ENCODE results near the gene MPZ.

The MPZ gene

GRCh38 chr1:161267321-161267720, 42.4 kb downstream of the MPZ start:
- no peak overlapping the region for H3K4me2 ChIP-seq (ENCODE audit: low read depth, low read length, poor library complexity, severe bottlenecking)
- TF ChIP-seq, protein P1, sequence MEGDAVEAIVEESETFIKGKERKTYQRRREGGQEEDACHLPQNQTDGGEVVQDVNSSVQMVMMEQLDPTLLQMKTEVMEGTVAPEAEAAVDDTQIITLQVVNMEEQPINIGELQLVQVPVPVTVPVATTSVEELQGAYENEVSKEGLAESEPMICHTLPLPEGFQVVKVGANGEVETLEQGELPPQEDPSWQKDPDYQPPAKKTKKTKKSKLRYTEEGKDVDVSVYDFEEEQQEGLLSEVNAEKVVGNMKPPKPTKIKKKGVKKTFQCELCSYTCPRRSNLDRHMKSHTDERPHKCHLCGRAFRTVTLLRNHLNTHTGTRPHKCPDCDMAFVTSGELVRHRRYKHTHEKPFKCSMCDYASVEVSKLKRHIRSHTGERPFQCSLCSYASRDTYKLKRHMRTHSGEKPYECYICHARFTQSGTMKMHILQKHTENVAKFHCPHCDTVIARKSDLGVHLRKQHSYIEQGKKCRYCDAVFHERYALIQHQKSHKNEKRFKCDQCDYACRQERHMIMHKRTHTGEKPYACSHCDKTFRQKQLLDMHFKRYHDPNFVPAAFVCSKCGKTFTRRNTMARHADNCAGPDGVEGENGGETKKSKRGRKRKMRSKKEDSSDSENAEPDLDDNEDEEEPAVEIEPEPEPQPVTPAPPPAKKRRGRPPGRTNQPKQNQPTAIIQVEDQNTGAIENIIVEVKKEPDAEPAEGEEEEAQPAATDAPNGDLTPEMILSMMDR (IDR thresholded peaks at IDR 0.05; ENCODE audit: insufficient read depth, low read length, poor library complexity, severe bottlenecking): no peak
- no peak for TF ChIP-seq EZH2phosphoT487 (conservative IDR thresholded peaks at IDR 0.05; ENCODE audit: low read length)

DNA sequence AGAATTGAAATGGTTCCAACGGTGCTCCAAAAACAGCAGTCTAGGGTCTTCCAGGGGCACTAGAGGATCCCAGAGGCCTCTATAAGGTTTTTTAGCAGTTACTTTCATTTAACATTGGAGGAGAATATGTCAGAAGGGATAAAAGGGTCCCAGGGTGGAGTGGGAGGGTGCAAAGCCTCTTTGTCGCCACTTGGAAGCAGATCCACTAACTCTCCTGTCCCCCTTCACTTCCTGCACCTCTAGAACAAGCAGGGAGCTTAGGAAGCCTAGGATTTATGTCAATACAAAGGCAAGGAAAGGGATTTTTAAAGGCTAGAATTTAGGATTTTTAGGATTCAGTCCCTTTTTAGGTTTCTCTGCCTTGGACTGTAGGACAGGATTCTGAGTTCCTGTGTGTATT, 42.9 kb downstream of the MPZ start:
- H3K9me3 ChIP-seq (ENCODE audit: insufficient read depth, low read length): no peaks in the 10 kb centered on the region
- no peak for TF ChIP-seq EZH2phosphoT487 (conservative IDR thresholded peaks at IDR 0.05; ENCODE audit: low read length)
- TF ChIP-seq, protein P1 (IDR thresholded peaks at IDR 0.05; ENCODE audit: insufficient read depth, low read length, poor library complexity, severe bottlenecking): no peak
- no peaks in the 10 kb centered on the region for H3K9me2 ChIP-seq (replicated peaks; ENCODE audit: insufficient read depth, low read length)
- no peak overlapping the region for H3K4me2 ChIP-seq (ENCODE audit: low read depth, low read length, poor library complexity, severe bottlenecking)
- H3K27ac ChIP-seq (ENCODE audit: low read depth, low read length): no peak overlapping the region
- H3K9ac ChIP-seq (ENCODE audit: low read length): no peak overlapping the region
- no peaks in the 10 kb centered on the region for H4K20me1 ChIP-seq (ENCODE audit: low read depth, low read length)
- H3K79me2 ChIP-seq (ENCODE audit: insufficient read depth, low read length): no peaks in the 10 kb centered on the region
- no peaks in the 10 kb centered on the region for H3K36me3 ChIP-seq (ENCODE audit: low read length)
- H3K27me3 ChIP-seq (ENCODE audit: low read length): no peaks in the 10 kb centered on the region
- no peaks in the 10 kb centered on the region for H3F3A ChIP-seq (ENCODE audit: insufficient read depth)
- no peak overlapping the region for H2AFZ ChIP-seq (ENCODE audit: low read depth, low read length, severe bottlenecking)
- no peak overlapping the region for H3K4me3 ChIP-seq (ENCODE audit: insufficient read depth, low read length, poor library complexity, severe bottlenecking)

More at GRCh38 chr1:161267321-161267720, 42.4 kb downstream of the MPZ start:
- H2AFZ ChIP-seq (ENCODE audit: low read depth, low read length, severe bottlenecking): no peak overlapping the region
- no peaks in the 10 kb centered on the region for H3K9me3 ChIP-seq (ENCODE audit: insufficient read depth, low read length)
- no peaks in the 10 kb centered on the region for H3K36me3 ChIP-seq (ENCODE audit: low read length)
- H3K27me3 ChIP-seq (ENCODE audit: low read length): no peaks in the 10 kb centered on the region
- H4K20me1 ChIP-seq (ENCODE audit: low read depth, low read length): no peaks in the 10 kb centered on the region
- no peaks in the 10 kb centered on the region for H3K79me2 ChIP-seq (ENCODE audit: insufficient read depth, low read length)
- H3K9me2 ChIP-seq (replicated peaks; ENCODE audit: insufficient read depth, low read length): no peaks in the 10 kb centered on the region
- H3F3A ChIP-seq (ENCODE audit: insufficient read depth): no peaks in the 10 kb centered on the region
- H3K9ac ChIP-seq (ENCODE audit: low read length): no peak overlapping the region
- H3K27ac ChIP-seq (ENCODE audit: low read depth, low read length): no peak overlapping the region
- no peak overlapping the region for H3K4me3 ChIP-seq (ENCODE audit: insufficient read depth, low read length, poor library complexity, severe bottlenecking)

DNA sequence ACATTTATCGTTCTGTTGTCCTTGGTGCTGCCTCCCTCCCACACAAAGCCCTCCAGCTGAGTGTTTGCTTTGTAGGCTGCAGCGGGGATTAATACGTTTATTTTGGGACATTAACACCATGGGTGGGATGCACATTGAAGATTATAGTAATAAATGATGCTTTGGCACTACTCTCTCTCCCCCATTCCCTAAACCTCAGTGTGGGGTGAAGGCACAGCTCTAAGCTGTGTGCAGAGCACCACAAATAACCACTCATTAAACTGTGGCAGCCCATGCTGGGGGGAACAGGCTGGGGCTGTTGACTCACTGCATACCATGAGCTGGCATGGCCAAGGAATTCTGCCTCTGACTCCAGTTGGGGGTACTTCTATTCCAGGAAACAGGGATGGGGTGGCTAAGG, 43.6 kb downstream of the MPZ start:
- Histone ChIP-seq H3K9me3 (ENCODE audit: insufficient read depth, low read length) (no peaks in the 10 kb centered on the region), H3K36me3 (ENCODE audit: low read length) (no peaks in the 10 kb centered on the region), H3K27me3 (ENCODE audit: low read length) (no peaks in the 10 kb centered on the region), H3K4me2 (ENCODE audit: low read depth, low read length, poor library complexity, severe bottlenecking) (no peak overlapping the region), H3K79me2 (ENCODE audit: insufficient read depth, low read length) (no peaks in the 10 kb centered on the region), H3K4me3 (ENCODE audit: insufficient read depth, low read length, poor library complexity, severe bottlenecking) (no peak overlapping the region), H3F3A (ENCODE audit: insufficient read depth) (no peaks in the 10 kb centered on the region), H4K20me1 (ENCODE audit: low read depth, low read length) (no peaks in the 10 kb centered on the region), H3K9ac (ENCODE audit: low read length) (no peak overlapping the region), H3K9me2 (replicated peaks; ENCODE audit: insufficient read depth, low read length) (no peaks in the 10 kb centered on the region), H3K27ac (ENCODE audit: low read depth, low read length) (no peak overlapping the region), H2AFZ (ENCODE audit: low read depth, low read length, severe bottlenecking) (no peak overlapping the region)
- TF ChIP-seq, protein P1 (IDR thresholded peaks at IDR 0.05; ENCODE audit: insufficient read depth, low read length, poor library complexity, severe bottlenecking): no peak
- no peak for TF ChIP-seq EZH2phosphoT487 (conservative IDR thresholded peaks at IDR 0.05; ENCODE audit: low read length)
